Skeletal muscle tissue (tissue), 4 donors: Measurements from ENCODE around the gene NPTX1. TPM values are rescaled to one million over a fixed set of nuclear protein-coding genes. Genes with fewer than 3 reads are reported as not detected.

Source experiments
- H3K27ac ChIP-seq: one replicate; pipeline ENCODE4 v1.7.0; 2013; ENCODE audit warnings: mild to moderate bottlenecking, low read depth, low read length, inconsistent platforms
- H3K27me3 ChIP-seq, 3 donors: one replicate each; pipeline ENCODE4 v1.7.0; 2013; ENCODE audit warnings: low read length in 3 of 3; ENCODE audit not compliant: control insufficient read depth in 3 of 3, insufficient read depth in 3 of 3
- H3K36me3 ChIP-seq, 3 donors: one replicate each; pipeline ENCODE4 v1.7.0; 2013; ENCODE audit warnings: low read length in 3 of 3; ENCODE audit not compliant: control insufficient read depth in 3 of 3, insufficient read depth in 3 of 3
- H3K4me1 ChIP-seq, 3 donors: one replicate each; pipeline ENCODE4 v1.7.0; 2013; ENCODE audit warnings: low read length in 3 of 3, mild to moderate bottlenecking in 3 of 3; ENCODE audit not compliant: control insufficient read depth in 3 of 3, insufficient read depth in 3 of 3
- H3K4me3 ChIP-seq, 3 donors: one replicate each; pipeline ENCODE4 v1.7.0; 2013; ENCODE audit warnings: low read length in 3 of 3
- H3K9ac ChIP-seq, 3 donors: one replicate each; pipeline ENCODE4 v1.7.0; 2013; ENCODE audit warnings: low read length in 3 of 3, mild to moderate bottlenecking in 3 of 3, moderate library complexity in 2 of 3, low read depth in 1 of 3
- H3K9me3 ChIP-seq, 3 donors: one replicate each; pipeline ENCODE4 v1.7.0; 2013; ENCODE audit warnings: low read length in 3 of 3; ENCODE audit not compliant: control insufficient read depth in 3 of 3
- total RNA-seq: library from RNA; depleted of rRNA; stranded (reverse); fragments of >200 nt; gene quantifications from one replicate; pipeline ENCODE4 v1.2.3, GENCODE V29; 2014
- donor health status: Osteomylitis.

The NPTX1 gene
- total RNA-seq, 1 donor from 2014 or later = 1.0 TPM

- peaks cover 0 to under 1% (median 0%) of the 10 kb centered on the region in 3 donors for H3K36me3 ChIP-seq
- no peak overlapping the region for H3K27ac ChIP-seq
- H3K27me3 ChIP-seq = peaks cover 0 to 2% (median 0%) of the 10 kb centered on the region in 3 donors
- H3K9me3 ChIP-seq = no peaks in the 10 kb centered on the region
- H3K4me1 ChIP-seq = peaks cover 0 to 2% (median 0%) of the 10 kb centered on the region in 3 donors
- no peak overlapping the region for H3K4me3 ChIP-seq
- H3K9ac ChIP-seq = no peak overlapping the region
Measured at GRCh38 chr17:80446645-80447405, 29.6 kb downstream of the NPTX1 start.

GRCh38 chr17:80445726-80446110, 30.7 kb downstream of the NPTX1 start:
- Histone ChIP-seq H3K9me3 (no peaks in the 10 kb centered on the region), H3K36me3 (peaks cover 0 to 2% (median 0%) of the 10 kb centered on the region in 3 donors)

GRCh38 chr17:80445007-80445725, 31.2 kb downstream of the NPTX1 start:
- peaks cover 0 to 2% (median 0%) of the 10 kb centered on the region in 3 donors for H3K4me1 ChIP-seq
- H3K36me3 ChIP-seq = peaks cover 0 to 2% (median 0%) of the 10 kb centered on the region in 3 donors
- H3K4me3 ChIP-seq = no peak overlapping the region
- no peaks in the 10 kb centered on the region for H3K9me3 ChIP-seq
- no peak overlapping the region for H3K9ac ChIP-seq
- H3K27ac ChIP-seq = no peak overlapping the region
- peaks cover 0 to 2% (median 0%) of the 10 kb centered on the region in 3 donors for H3K27me3 ChIP-seq

More at GRCh38 chr17:80445726-80446110, 30.7 kb downstream of the NPTX1 start:
- peaks cover 0 to 2% (median 0%) of the 10 kb centered on the region in 3 donors for H3K27me3 ChIP-seq
- peaks cover 0 to 2% (median 0%) of the 10 kb centered on the region in 3 donors for H3K4me1 ChIP-seq
- H3K4me3 ChIP-seq = no peak overlapping the region
- H3K27ac ChIP-seq = no peak overlapping the region
- H3K9ac ChIP-seq = no peak overlapping the region

GRCh38 chr17:80444644-80444979, 31.8 kb downstream of the NPTX1 start:
- Histone ChIP-seq H3K4me3 (no peak overlapping the region), H3K4me1 (peaks cover 0 to 2% (median 0%) of the 10 kb centered on the region in 3 donors), H3K27me3 (peaks cover 0 to 2% (median 0%) of the 10 kb centered on the region in 3 donors)

GRCh38 chr17:80443916-80444643, 32.3 kb downstream of the NPTX1 start:
- Histone ChIP-seq H3K36me3 (peaks cover 0 to 2% (median 0%) of the 10 kb centered on the region in 3 donors), H3K27me3 (peaks cover 0 to 2% (median 0%) of the 10 kb centered on the region in 3 donors), H3K4me1 (no peaks in the 10 kb centered on the region), H3K27ac (no peak overlapping the region), H3K4me3 (no peak overlapping the region), H3K9me3 (no peaks in the 10 kb centered on the region), H3K9ac (no peak overlapping the region)

More at GRCh38 chr17:80444644-80444979, 31.8 kb downstream of the NPTX1 start:
- Histone ChIP-seq H3K9ac (no peak overlapping the region), H3K9me3 (no peaks in the 10 kb centered on the region), H3K27ac (no peak overlapping the region), H3K36me3 (peaks cover 0 to 2% (median 0%) of the 10 kb centered on the region in 3 donors)

- Histone ChIP-seq H3K4me1 (no peaks in the 10 kb centered on the region), H3K27ac (no peak overlapping the region), H3K27me3 (peaks cover 0 to 2% (median 0%) of the 10 kb centered on the region in 3 donors), H3K9ac (no peak overlapping the region), H3K4me3 (no peak overlapping the region), H3K36me3 (peaks cover 0 to 2% (median 0%) of the 10 kb centered on the region in 3 donors), H3K9me3 (no peaks in the 10 kb centered on the region)
Measured at GRCh38 chr17:80443498-80443897, 32.9 kb downstream of the NPTX1 start.

- Histone ChIP-seq H3K27ac (no peak overlapping the region), H3K9me3 (no peaks in the 10 kb centered on the region), H3K9ac (no peak overlapping the region), H3K36me3 (peaks cover 0 to 2% (median 0%) of the 10 kb centered on the region in 3 donors), H3K4me1 (no peaks in the 10 kb centered on the region), H3K4me3 (no peak overlapping the region), H3K27me3 (peaks cover 0 to 2% (median 0%) of the 10 kb centered on the region in 3 donors)
Measured at GRCh38 chr17:80442764-80443163, 33.6 kb downstream of the NPTX1 start.

- Histone ChIP-seq H3K27me3 (peaks cover 0 to 2% (median 0%) of the 10 kb centered on the region in 3 donors), H3K9ac (no peak overlapping the region), H3K4me1 (no peaks in the 10 kb centered on the region), H3K4me3 (no peak overlapping the region), H3K27ac (no peak overlapping the region), H3K9me3 (no peaks in the 10 kb centered on the region), H3K36me3 (peaks cover 0 to 2% (median 0%) of the 10 kb centered on the region in 3 donors)
Measured at GRCh38 chr17:80442323-80442659, 34.1 kb downstream of the NPTX1 start.

- Histone ChIP-seq H3K4me3 (no peak overlapping the region), H3K36me3 (peaks cover 0 to 3% (median 2%) of the 10 kb centered on the region in 3 donors), H3K27ac (no peak overlapping the region), H3K9ac (no peak overlapping the region), H3K4me1 (no peaks in the 10 kb centered on the region), H3K9me3 (no peaks in the 10 kb centered on the region), H3K27me3 (peaks cover 0 to 2% (median 0%) of the 10 kb centered on the region in 3 donors)
Measured at GRCh38 chr17:80441598-80442322, 34.6 kb downstream of the NPTX1 start.
